KOPT-K1 (cell line): ENCODE measurements around the gene EFCAB10.
"Not testable (repeated sequence)": the region's sequence is repeated elsewhere in the genome, so short reads cannot be mapped to it uniquely, and the experiment has no call there.

Source experiments
- H3K27ac ChIP-seq: fragments of 200-600 bp; sonication (generic); 2 replicates; pipeline ENCODE4 v1.5.1; 2016; ENCODE audit warnings: antibody characterized with exemption, mild to moderate bottlenecking, low read depth, low read length; ENCODE audit not compliant: poor library complexity, severe bottlenecking
- H3K36me3 ChIP-seq: fragments of 200-600 bp; sonication (generic); 2 replicates; pipeline ENCODE4 v1.5.1; 2017; ENCODE audit warnings: antibody characterized with exemption, mild to moderate bottlenecking, low read length, moderate library complexity; ENCODE audit not compliant: insufficient read depth
- H3K9me3 ChIP-seq: fragments of 200-600 bp; sonication (generic); 2 replicates; pipeline ENCODE4 v1.5.1; 2017; ENCODE audit warnings: antibody characterized with exemption, low read length, mild to moderate bottlenecking; ENCODE audit not compliant: insufficient read depth, poor library complexity, severe bottlenecking

The EFCAB10 gene

GRCh38 chr7:105583061-105583460, 1.8 kb upstream of the EFCAB10 start:
- Histone ChIP-seq H3K27ac (no peak overlapping the region), H3K9me3 (peaks cover 22% of the 10 kb centered on the region), H3K36me3 (no peaks in the 10 kb centered on the region)

DNA sequence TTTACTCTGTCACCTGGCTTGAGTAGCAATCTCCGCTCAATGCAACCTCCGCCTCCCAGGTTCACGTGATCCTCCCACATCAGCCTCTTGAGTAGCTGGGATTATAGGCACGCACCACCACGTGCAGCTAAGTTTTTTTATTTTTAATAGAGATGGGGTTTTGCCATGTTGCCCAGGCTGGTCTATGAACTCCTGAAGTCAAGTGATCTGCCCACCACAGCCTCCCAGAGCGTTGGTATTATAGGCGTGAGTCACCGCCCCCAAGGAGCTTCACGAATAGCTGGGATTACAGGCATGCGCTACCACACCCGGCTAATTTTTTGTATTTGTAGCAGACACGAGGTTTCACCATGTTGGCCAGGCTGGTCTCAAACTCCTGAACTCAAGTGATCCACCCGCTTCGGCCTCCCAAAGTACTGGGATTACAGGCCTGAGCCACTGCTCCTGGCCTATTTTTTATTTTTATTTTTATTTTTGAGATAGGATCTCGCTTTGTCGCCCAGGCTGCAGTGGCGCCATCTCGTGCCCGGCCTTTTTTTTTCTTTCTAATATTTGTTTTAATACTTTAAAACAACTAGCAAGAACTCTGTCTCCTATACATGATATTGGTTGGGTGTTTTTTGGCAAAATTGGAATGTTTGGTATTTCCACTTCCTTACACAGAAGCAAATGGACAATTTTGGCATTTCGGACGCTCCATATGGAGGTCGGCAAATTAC, 1.1 kb downstream of the EFCAB10 start:
- Histone ChIP-seq H3K36me3 (no peaks in the 10 kb centered on the region), H3K9me3 (peaks cover 22% of the 10 kb centered on the region), H3K27ac (no peak overlapping the region)

DNA sequence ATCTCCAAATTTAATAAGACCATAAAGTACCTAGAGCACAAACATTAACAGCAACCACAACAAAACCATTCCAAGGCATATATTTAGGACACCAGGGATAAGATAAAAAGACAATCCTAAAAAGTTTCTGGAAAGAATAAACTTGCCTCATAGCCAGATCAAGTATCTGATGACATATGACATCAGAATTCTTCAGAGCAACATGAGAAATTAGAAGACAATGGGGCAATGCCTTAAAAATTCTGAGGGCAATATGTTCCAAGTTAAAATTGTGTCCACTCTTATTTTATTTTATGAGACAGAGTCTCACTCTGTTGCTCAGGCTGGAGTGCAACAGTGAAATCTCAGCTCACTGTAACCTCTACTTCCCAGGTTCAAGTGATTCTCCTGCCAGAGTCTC, 2.8 kb downstream of the EFCAB10 start:
- peaks cover 8% of the 10 kb centered on the region for H3K9me3 ChIP-seq
- H3K27ac ChIP-seq: no peak overlapping the region
- no peaks in the 10 kb centered on the region for H3K36me3 ChIP-seq

- peaks cover 1% of the 10 kb centered on the region for H3K9me3 ChIP-seq
- no peak overlapping the region for H3K27ac ChIP-seq
- H3K36me3 ChIP-seq: no peaks in the 10 kb centered on the region
Observed at GRCh38 chr7:105577251-105577650, 4.0 kb downstream of the EFCAB10 start.

DNA sequence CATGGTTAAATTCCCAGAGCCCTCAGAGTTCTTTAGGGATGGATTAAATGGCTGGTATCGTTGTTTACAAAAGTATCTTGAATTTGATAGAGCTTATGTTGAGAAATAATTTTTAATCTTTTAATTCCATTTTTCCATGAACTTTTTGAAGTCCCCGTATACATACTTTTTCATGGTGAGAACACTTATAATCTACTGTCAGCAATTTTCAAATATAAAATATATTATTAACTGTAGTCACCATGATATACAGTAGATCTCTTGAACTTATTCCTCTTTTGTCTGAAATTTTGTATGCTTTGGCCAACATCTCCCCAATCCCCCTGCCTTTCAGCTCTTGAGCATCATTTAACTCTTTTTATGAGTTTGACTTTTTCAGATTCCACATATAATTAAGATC, 9.4 kb downstream of the EFCAB10 start:
- H3K9me3 ChIP-seq: no peaks in the 10 kb centered on the region
- H3K27ac ChIP-seq: no peak overlapping the region
- H3K36me3 ChIP-seq: peaks cover 29% of the 10 kb centered on the region

- Histone ChIP-seq H3K9me3 (no peaks in the 10 kb centered on the region), H3K27ac (no peak overlapping the region), H3K36me3 (peaks cover 70% of the 10 kb centered on the region)
Observed at GRCh38 chr7:105567821-105568220, 13.5 kb downstream of the EFCAB10 start.

DNA sequence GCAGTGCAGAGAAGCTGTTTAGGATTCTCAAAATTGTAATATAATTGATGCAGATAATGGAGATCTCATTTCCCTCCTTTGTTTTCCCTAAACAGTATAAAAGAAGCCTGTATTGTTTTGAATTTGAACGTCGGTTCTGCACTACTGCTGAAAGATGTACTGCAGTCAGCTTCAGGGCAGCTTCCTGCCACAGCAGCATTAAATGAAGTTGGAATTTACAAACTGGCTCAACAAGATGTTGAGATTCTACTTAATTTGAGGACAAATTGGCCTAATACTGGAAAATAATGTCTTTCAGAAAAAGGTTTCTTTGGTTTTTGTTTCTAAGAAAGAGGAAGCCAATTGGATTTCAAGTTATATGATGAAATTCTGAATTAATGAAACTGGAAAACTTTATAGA, 14.3 kb downstream of the EFCAB10 start:
- no peak overlapping the region for H3K27ac ChIP-seq
- no peaks in the 10 kb centered on the region for H3K9me3 ChIP-seq
- peaks cover 78% of the 10 kb centered on the region for H3K36me3 ChIP-seq

- H3K36me3 ChIP-seq: peaks cover 95% of the 10 kb centered on the region
- no peak overlapping the region for H3K27ac ChIP-seq
- H3K9me3 ChIP-seq: no peaks in the 10 kb centered on the region
Observed at GRCh38 chr7:105565190-105565589, 16.1 kb downstream of the EFCAB10 start.

GRCh38 chr7:105559926-105560325, 21.4 kb downstream of the EFCAB10 start:
- H3K27ac ChIP-seq: no peak overlapping the region
- peaks cover 94% of the 10 kb centered on the region for H3K36me3 ChIP-seq
- H3K9me3 ChIP-seq: no peaks in the 10 kb centered on the region

- Histone ChIP-seq H3K9me3 (no peaks in the 10 kb centered on the region), H3K27ac (no peak overlapping the region), H3K36me3 (peaks cover 89% of the 10 kb centered on the region)
Observed at GRCh38 chr7:105538339-105538738, 43.0 kb downstream of the EFCAB10 start.

GRCh38 chr7:105532709-105533460, 48.4 kb downstream of the EFCAB10 start:
- Histone ChIP-seq H3K9me3 (no peaks in the 10 kb centered on the region), H3K36me3 (peaks cover 37% of the 10 kb centered on the region), H3K27ac (peak overlapping the region; percentile 76)

- H3K36me3 ChIP-seq: peaks cover 29% of the 10 kb centered on the region
- no peaks in the 10 kb centered on the region for H3K9me3 ChIP-seq
- peak within 1 kb of the TSS; percentile 76 for H3K27ac ChIP-seq
Observed at GRCh38 chr7:105531792-105532671, 49.3 kb downstream of the EFCAB10 start, which contains the start of gene RINT1. Gene RINT1 (plus strand): TSS chr7:105532201. CDS start chr7:105532316, 115 bp downstream.

- Histone ChIP-seq H3K36me3 (peaks cover 14% of the 10 kb centered on the region), H3K9me3 (no peaks in the 10 kb centered on the region), H3K27ac (no peak overlapping the region)
Observed at GRCh38 chr7:105530546-105530945, 50.7 kb downstream of the EFCAB10 start.

GRCh38 chr7:105530126-105530525, 51.2 kb downstream of the EFCAB10 start:
- H3K36me3 ChIP-seq: peaks cover 12% of the 10 kb centered on the region
- H3K9me3 ChIP-seq: no peaks in the 10 kb centered on the region
- no peak overlapping the region for H3K27ac ChIP-seq

GRCh38 chr7:105527737-105528136, 53.6 kb downstream of the EFCAB10 start:
- H3K36me3 ChIP-seq, H3K9me3 ChIP-seq, H3K27ac ChIP-seq: not testable (repeated sequence)
